Activated T-helper 9 cell treated with anti-CD3 and anti-CD28 coated beads, Interleukin-2, amount 50 U/mL, for 16 hours (primary cell): Measurements from ENCODE around the gene SHANK1.
"Not testable (repeated sequence)": the region's sequence is repeated elsewhere in the genome, so short reads cannot be mapped to it uniquely, and the experiment has no call there.

ENCODE experiments used
- DNase-seq: peaks from one replicate; pipeline ENCODE4 v3.0.0-alpha.2; 2020; ENCODE audit warnings: low read depth

Gene SHANK1

DNA sequence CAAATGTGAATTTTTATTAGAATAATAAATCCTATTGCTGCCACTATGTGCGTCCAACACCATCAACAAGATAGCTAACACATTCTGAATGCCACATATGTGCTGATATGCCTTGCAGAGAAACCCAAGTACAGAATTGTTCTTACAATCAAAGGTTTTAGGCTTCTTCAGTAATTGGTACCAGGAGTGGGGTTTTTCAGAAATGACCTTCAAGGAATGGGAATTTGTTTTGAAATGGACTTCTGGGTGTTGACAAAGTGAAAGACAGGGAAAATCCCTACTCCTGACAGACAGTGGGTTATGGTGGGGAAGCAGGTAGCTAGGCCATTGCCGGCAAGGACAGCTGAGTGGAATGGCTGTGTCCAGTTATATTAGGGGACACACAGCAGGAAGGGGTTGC, 85.6 kb downstream of the SHANK1 start:
- no peak for DNase-seq

DNA sequence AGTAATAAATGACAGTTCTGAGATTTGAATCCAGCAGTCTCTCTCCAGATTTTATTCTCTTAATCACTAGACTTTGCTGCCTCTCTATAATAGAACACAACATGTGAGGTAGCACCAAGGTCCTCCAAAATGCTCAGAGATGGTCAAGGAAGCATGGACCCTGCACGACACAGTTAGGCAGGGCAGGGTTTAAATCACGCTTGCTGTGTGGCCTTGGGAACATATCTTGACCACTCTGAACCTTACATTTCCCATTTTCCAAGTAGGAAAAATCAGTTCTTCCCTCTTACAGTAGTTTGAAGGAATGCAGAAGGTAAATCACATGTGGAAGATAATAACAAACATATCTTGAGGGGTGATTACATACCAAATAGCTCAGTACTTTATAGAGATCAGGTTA, 86.2 kb downstream of the SHANK1 start:
- DNase-seq: no peak

DNA sequence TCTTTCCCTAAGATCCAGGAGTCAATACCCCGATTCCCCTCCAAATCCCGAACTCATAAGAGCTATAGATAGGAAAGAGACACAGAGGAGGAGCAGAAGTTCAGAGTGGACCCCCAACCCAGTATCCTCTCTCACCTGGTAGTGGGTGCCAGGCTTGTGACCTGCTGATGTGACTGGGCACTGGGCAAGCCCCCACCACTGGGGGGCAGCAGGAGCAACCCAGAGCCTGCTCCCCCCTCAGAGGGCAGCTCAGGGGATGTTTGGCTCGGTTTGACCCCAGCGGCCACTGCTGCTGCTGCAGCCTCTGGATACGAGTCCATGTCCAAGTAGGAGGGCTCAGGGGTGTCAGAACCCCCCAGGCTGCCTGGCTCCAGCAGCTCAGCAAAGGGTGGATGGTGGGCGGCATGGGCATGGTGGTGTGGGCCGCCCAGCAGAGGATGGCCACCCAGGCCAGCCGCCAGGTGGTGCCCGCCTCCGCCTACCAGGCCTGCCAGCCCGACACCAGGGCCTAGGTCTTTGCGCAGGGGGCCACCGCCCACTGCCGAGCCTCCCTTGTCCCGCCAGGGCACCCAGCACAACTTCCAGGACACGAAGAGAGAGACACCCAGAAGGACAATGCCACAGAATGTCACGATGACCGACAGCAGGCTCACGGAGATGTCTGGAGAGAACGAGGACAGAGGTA, 87.3 kb downstream of the SHANK1 start:
- DNase-seq: no peak

DNA sequence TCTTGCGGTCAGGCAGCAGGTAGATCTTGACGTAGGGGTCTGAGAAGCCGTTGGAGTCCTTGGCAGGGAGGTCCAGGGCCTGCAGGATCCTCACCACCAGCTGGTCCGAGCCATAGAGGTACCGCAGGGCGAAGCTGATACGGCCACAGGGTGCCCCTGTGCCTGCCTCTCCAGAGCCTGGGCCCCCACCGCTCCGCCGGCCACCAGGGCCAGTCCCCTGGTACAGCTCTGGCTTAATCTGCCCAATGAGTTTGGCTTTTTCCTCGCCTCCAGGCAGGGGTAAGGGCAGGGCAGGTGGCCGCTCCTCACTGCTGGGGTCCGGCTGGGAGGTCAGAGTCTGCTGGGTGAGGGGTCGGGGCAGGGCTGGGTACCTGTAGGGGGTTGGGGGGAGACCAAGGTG, 89.8 kb downstream of the SHANK1 start:
- DNase-seq: no peak

DNA sequence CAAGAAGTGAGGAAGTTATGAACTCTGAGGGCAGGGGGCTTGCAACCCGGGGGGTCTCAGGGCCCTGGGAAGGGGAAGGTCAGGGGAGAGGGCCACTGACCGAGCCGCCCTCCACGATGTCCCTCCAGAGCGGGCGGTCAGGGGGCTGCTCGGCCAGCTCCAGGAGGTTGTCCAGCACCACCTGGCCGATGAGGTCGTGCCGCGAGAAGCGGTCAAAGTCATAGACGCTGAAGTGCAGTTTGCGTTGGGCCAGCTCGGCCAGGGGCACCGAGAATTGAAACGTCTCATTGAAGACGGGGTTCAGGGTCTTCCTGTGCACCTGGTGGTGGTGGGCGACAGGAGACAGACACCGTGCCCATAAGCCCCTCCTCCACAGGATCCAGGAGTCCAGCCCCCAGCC, 90.4 kb downstream of the SHANK1 start:
- no peak for DNase-seq

DNA sequence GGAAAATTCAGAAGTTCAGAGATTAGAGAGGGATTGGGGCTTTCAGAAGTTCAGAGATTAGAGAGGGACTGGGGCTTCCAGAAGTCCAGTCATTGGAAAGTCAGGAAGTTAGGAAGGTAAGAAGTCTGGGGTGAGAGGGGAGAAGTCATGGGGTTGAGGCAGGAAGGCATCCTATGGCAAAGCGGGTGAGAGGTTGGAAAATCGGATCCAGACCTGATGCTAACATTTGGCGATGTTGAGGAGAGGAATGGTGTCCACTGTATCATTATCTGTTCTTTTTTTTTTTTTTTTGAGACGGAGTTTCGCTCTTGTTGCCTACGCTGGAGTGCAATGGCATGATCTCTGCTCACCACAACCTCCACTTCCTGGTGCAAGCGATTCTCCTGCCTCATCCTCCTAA, 91.1 kb downstream of the SHANK1 start:
- no peak for DNase-seq

DNA sequence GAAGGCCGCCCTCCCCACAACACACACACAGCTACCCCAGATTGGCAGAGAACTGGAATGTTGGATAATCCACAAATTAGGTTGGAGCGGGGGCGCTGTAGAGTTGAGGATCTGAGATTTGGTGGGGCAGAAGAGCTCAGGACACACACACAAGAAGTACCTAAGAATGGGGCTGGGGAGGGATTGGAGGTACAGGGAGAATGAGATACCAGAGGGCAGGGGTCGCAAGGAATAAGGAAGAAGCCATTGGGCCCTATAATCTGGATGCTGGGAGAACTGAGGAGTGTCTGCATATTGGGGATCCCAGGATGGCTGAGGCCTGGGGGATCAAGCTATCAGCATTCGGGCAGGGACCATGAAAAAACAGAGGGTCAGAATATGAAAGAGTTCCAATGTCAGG, 91.5 kb downstream of the SHANK1 start:
- no peak for DNase-seq

DNA sequence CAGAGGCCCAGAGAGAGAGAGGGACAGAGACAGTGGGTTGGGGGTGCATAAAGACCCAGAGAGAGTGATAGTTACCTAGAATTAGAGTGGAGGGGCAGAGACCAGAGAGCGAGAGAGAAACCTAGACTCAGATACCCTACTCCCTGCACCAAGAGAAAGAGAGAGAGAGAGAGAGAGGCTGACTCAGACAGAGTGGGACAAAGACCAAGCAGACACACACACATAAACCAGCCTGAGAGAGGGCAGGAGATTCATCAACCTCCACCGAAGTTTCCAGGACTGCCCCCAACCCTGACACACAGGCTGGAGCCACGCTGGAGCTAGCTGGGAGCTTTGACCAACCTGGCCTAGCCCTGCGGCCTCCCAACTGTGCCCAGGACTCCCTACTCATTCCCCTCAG, 92.8 kb downstream of the SHANK1 start:
- DNase-seq: no peak

DNA sequence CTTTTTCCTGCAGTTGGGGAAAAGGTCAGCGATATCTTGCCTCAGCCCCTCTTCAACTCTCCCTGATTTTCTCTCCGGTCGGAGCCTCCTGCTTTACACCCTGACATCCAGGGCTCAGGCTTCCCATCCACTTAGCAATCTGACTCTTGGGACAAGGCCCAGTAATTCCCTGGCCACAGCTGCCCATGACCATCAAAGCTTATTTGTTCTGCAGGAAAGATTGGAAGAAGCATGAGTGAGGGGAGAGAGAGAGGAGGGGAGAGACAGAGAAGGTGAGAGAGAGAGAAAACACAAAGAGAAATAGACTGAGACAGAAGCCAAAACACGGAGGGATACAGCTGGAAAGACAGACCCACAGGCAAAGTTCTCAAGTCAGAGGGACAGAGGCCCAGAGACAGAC, 93.6 kb downstream of the SHANK1 start:
- no peak for DNase-seq

DNA sequence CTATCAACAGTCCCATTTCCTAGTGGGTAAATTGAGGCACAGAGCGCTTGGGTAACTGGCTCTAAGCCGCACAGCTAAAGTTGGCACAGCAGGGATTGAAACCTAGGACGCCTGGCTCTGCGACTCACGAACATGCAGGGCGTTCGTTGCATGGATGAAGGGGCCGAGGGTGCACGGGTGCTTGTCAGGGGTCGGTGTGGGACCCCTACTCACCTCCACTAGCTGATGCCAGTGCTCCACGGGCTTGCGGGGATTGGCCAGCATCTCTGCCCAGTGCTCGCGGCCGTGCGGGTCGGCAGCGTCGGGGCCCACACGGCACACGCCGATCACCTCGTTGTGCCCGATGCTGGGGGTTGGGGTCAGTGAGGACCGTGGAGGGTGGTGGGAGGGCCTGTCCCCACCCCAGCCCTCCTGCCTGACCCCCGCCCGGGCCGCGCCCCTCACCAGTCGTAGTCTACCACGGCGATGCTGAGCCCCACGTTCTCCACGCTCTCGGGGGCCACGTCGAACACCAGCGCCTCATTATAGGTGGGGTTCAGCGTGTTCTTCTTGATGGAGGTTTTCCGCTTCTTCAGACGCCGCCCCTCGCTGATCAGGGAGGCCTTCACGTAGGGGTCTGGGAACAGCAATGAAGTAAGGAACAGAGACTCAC, 94.5 kb downstream of the SHANK1 start:
- no peak for DNase-seq

DNA sequence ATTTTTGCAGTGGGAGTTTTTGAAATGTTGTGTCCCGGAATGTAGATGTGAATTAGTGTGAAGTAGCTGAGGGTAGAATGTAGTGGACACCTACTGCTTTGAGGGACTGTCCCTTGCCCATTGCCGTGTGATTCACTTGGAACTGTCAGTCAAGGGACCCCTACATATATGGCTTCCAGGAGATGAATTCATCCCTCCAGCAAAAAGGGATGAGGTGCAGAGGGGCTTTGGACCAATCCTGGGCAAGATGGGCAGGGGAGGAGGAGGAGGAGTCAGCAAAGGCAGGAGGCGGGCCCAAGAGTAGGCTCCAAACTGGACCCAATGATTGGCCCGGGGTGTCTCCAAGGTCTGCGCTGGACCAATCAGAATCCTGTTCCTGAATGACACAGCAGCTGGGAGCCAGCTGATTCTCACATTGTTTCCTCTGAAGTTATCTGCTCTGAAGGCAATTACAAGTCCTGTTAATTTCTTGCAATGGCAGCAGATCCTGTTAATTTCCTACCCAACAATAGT, 99.2 kb downstream of the SHANK1 start:
- not testable (repeated sequence) for DNase-seq

DNA sequence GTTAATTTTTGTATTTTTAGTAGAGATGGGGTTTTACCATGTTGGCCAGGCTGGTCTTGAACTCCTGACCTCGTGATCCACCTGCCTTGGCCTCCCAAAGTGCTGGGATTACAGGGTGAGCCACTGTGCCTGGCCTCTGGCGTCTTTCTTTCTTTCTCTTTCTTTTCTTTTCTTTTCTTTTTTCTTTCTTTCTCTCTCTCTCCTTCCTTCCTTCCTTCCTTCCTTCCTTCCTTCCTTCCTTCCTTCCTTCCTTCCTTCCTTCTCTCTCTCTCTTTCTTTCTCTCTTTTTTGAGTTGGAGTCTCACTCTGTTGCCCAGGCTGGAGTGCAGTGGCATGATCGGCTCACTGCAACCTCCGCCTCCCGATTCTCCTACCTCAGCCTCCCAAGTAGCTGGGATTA, 100.4 kb downstream of the SHANK1 start:
- not testable (repeated sequence) for DNase-seq

DNA sequence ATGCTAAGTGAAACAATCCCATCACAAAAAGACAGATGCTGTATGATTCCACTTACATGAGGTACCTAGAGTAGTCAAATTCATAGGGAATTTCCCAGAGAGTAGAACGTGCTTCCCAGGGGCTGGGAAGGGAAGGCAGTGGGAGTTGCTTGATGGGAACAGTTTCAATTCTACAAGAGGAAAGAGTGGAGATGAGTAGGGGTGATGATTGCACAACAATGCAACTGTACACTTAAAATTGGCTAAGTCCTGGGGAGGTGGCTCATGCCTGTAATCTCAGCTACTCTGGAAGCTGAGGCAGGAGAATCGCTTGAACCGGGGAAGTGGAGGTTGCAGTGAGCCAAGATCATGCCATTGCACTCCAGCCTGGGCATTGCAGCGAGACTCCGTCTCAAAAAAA, 101.2 kb downstream of the SHANK1 start:
- DNase-seq: not testable (repeated sequence)

DNA sequence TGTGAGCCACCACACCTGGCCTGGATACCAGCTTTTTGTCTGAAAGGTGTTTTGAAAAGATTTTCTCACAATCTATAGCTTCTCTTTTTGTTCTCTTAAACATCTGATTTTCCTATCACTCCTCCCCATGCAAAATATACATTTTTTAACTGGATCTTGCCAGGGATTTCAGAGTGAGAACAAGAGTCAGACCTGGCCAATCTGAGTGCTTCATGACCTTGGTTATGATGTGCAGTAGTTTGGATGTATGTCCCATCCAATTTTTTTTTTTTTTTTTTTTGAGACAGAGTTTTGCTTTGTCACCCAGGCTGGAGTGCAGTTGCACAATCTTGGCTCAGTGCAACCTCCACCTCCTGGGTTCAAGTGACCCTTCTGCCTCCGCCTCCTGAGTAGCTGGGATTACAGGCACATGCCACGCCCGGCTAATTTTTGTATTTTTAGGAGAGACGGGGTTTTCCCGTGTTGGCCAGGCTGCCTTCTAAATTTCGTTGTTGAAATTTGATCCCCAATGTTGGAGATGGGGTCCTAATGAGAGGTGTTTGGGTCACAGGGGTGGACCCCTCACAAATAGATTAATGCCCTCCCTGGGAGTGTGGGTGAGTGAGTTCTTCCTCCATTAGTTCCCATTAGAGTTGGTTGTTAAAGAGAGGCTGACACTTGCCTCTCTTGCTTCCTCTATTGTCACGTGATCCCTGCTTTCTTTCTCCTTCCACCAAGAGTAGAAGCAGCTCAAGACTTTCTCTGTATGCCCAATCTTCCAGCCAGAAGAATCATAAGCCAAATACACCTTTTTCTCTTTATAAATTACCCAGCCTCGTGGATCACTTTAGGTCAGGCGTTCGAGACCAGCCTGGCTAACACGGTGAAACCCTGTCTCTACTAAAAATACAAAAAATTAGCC, 106.8 kb downstream of the SHANK1 start:
- not testable (repeated sequence) for DNase-seq
